Measurements from ENCODE around the gene S100A16.
"Not testable (repeated sequence)": the region's sequence is repeated elsewhere in the genome, so short reads cannot be mapped to it uniquely, and the experiment has no call there.

Gene S100A16

GRCh38 chr1:153583514-153583913, 29.4 kb downstream of the S100A16 start:
- DNase-seq: not testable (repeated sequence)

GRCh38 chr1:153582836-153583235, 30.1 kb downstream of the S100A16 start:
- not testable (repeated sequence) for DNase-seq

GRCh38 chr1:153578936-153579335, 34.0 kb downstream of the S100A16 start:
- peak; percentile 48 for DNase-seq

GRCh38 chr1:153578490-153578889, 34.4 kb downstream of the S100A16 start:
- DNase-seq: peak; percentile 76

- DNase-seq: no peak
Measured at GRCh38 chr1:153577624-153578051, 35.3 kb downstream of the S100A16 start.

GRCh38 chr1:153577138-153577537, 35.8 kb downstream of the S100A16 start:
- DNase-seq: no peak

- not testable (repeated sequence) for DNase-seq
Measured at GRCh38 chr1:153575497-153575896, 37.4 kb downstream of the S100A16 start.

- DNase-seq: not testable (repeated sequence)
Measured at GRCh38 chr1:153575081-153575491, 37.9 kb downstream of the S100A16 start.

GRCh38 chr1:153573351-153573750, 39.6 kb downstream of the S100A16 start:
- DNase-seq: peak; percentile 24

- DNase-seq: peak; percentile 85
Measured at GRCh38 chr1:153572569-153573015, 40.3 kb downstream of the S100A16 start.

- DNase-seq: no peak
Measured at GRCh38 chr1:153571706-153572105, 41.2 kb downstream of the S100A16 start.

- no peak for DNase-seq
Measured at GRCh38 chr1:153570874-153571273, 42.1 kb downstream of the S100A16 start.

- no peak for DNase-seq
Measured at GRCh38 chr1:153569465-153569864, 43.5 kb downstream of the S100A16 start.

- DNase-seq: peak; percentile 86
Measured at GRCh38 chr1:153568367-153569099, 44.4 kb downstream of the S100A16 start.

GRCh38 chr1:153567621-153568366, 45.1 kb downstream of the S100A16 start:
- DNase-seq: peak; percentile 24

- DNase-seq: peak; percentile 99
Measured at GRCh38 chr1:153566414-153567371, 46.2 kb downstream of the S100A16 start.

GRCh38 chr1:153565529-153566374, 47.2 kb downstream of the S100A16 start, which contains the start of gene S100A2:
S100A2 (minus strand) TSS chr1:153565844; CDS start chr1:153563877, 1,967 bp downstream.
- DNase-seq: peak; percentile 91

GRCh38 chr1:153563991-153564390, 48.9 kb downstream of the S100A16 start:
- DNase-seq: no peak

- no peak for DNase-seq
Measured at GRCh38 chr1:153563483-153563901, 49.4 kb downstream of the S100A16 start.

- not testable (repeated sequence) for DNase-seq
Measured at GRCh38 chr1:153562021-153562420, 50.9 kb downstream of the S100A16 start.

- DNase-seq: no peak
Measured at GRCh38 chr1:153561466-153561985, 51.4 kb downstream of the S100A16 start.
